ENCODE measurements around the gene PRDM13. TPM values are rescaled to one million over a fixed set of nuclear protein-coding genes. Genes with fewer than 3 reads are reported as not detected.

The PRDM13 gene
- total RNA-seq, 1 experiment from 2014 or later = 0.11 TPM

DNA sequence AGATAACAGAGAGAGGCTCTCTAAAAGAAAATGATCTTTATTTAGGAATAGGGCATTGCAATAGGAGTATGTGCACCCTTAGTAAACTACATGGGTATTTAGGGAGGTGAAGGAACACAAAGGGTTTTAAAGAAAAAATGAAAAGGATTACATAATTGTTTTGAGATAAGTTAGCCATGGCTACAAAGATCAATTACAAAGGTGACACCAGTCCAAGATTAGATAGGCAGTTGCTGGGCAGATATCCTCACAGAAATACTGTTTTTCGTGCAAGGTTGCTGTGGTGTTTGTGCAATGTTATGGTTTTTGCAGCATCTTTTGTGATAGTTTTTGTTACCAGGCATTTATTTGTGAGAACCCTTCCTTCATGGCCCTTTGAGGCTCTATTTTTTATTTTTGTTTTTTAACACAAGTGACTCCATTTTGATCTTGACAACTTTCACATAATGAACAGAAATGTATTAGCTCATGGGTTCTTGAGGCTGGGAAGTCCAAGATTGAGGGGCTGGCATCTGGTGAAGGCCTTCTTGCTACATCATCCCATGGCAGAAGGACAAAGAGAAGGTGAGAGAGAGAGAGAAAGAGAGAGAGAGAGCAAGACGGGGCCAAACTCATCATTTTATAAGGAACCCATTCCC, 32.5 kb upstream of the PRDM13 start:
- Mint-ChIP-seq H3K4me1 (no peaks in the 10 kb centered on the region), H3K9me3 (0 out of 2 replicates have a peak, but pooled peaks cover 3% of the 10 kb centered on the region), H3K27me3 (ENCODE audit: low read depth) (peaks cover 43% of the 10 kb centered on the region), H3K4me3 (no peak overlapping the region), H3K27ac (no peak overlapping the region), H3K36me3 (no peaks in the 10 kb centered on the region)
- DNase-seq (ENCODE audit: low spot score) = no peak
- TF ChIP-seq, protein P1, sequence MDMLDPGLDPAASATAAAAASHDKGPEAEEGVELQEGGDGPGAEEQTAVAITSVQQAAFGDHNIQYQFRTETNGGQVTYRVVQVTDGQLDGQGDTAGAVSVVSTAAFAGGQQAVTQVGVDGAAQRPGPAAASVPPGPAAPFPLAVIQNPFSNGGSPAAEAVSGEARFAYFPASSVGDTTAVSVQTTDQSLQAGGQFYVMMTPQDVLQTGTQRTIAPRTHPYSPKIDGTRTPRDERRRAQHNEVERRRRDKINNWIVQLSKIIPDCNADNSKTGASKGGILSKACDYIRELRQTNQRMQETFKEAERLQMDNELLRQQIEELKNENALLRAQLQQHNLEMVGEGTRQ (CRISPR knock-in tag; IDR thresholded peaks at IDR 0.05) = no peak
- no peak for TF ChIP-seq FOXK1 (CRISPR knock-in tag; IDR thresholded peaks at IDR 0.05)
- TF ChIP-seq, protein P2, sequence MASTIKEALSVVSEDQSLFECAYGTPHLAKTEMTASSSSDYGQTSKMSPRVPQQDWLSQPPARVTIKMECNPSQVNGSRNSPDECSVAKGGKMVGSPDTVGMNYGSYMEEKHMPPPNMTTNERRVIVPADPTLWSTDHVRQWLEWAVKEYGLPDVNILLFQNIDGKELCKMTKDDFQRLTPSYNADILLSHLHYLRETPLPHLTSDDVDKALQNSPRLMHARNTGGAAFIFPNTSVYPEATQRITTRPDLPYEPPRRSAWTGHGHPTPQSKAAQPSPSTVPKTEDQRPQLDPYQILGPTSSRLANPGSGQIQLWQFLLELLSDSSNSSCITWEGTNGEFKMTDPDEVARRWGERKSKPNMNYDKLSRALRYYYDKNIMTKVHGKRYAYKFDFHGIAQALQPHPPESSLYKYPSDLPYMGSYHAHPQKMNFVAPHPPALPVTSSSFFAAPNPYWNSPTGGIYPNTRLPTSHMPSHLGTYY (CRISPR knock-in tag; IDR thresholded peaks at IDR 0.05) = no peak
- TF ChIP-seq TEAD4 (CRISPR knock-in tag; IDR thresholded peaks at IDR 0.05) = no peak
- TF ChIP-seq, protein P3, sequence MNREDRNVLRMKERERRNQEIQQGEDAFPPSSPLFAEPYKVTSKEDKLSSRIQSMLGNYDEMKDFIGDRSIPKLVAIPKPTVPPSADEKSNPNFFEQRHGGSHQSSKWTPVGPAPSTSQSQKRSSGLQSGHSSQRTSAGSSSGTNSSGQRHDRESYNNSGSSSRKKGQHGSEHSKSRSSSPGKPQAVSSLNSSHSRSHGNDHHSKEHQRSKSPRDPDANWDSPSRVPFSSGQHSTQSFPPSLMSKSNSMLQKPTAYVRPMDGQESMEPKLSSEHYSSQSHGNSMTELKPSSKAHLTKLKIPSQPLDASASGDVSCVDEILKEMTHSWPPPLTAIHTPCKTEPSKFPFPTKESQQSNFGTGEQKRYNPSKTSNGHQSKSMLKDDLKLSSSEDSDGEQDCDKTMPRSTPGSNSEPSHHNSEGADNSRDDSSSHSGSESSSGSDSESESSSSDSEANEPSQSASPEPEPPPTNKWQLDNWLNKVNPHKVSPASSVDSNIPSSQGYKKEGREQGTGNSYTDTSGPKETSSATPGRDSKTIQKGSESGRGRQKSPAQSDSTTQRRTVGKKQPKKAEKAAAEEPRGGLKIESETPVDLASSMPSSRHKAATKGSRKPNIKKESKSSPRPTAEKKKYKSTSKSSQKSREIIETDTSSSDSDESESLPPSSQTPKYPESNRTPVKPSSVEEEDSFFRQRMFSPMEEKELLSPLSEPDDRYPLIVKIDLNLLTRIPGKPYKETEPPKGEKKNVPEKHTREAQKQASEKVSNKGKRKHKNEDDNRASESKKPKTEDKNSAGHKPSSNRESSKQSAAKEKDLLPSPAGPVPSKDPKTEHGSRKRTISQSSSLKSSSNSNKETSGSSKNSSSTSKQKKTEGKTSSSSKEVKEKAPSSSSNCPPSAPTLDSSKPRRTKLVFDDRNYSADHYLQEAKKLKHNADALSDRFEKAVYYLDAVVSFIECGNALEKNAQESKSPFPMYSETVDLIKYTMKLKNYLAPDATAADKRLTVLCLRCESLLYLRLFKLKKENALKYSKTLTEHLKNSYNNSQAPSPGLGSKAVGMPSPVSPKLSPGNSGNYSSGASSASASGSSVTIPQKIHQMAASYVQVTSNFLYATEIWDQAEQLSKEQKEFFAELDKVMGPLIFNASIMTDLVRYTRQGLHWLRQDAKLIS (CRISPR knock-in tag; IDR thresholded peaks at IDR 0.05; ENCODE audit: borderline replicate concordance) = no peak
- TF ChIP-seq TP53 (CRISPR knock-in tag; IDR thresholded peaks at IDR 0.05) = no peak
- TF ChIP-seq, protein P4, sequence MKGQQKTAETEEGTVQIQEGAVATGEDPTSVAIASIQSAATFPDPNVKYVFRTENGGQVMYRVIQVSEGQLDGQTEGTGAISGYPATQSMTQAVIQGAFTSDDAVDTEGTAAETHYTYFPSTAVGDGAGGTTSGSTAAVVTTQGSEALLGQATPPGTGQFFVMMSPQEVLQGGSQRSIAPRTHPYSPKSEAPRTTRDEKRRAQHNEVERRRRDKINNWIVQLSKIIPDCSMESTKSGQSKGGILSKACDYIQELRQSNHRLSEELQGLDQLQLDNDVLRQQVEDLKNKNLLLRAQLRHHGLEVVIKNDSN (CRISPR knock-in tag; IDR thresholded peaks at IDR 0.05) = no peak
- TF ChIP-seq IRF2 (CRISPR knock-in tag; IDR thresholded peaks at IDR 0.05; ENCODE audit: borderline replicate concordance, low read depth) = no peak
- TF ChIP-seq, protein P5, sequence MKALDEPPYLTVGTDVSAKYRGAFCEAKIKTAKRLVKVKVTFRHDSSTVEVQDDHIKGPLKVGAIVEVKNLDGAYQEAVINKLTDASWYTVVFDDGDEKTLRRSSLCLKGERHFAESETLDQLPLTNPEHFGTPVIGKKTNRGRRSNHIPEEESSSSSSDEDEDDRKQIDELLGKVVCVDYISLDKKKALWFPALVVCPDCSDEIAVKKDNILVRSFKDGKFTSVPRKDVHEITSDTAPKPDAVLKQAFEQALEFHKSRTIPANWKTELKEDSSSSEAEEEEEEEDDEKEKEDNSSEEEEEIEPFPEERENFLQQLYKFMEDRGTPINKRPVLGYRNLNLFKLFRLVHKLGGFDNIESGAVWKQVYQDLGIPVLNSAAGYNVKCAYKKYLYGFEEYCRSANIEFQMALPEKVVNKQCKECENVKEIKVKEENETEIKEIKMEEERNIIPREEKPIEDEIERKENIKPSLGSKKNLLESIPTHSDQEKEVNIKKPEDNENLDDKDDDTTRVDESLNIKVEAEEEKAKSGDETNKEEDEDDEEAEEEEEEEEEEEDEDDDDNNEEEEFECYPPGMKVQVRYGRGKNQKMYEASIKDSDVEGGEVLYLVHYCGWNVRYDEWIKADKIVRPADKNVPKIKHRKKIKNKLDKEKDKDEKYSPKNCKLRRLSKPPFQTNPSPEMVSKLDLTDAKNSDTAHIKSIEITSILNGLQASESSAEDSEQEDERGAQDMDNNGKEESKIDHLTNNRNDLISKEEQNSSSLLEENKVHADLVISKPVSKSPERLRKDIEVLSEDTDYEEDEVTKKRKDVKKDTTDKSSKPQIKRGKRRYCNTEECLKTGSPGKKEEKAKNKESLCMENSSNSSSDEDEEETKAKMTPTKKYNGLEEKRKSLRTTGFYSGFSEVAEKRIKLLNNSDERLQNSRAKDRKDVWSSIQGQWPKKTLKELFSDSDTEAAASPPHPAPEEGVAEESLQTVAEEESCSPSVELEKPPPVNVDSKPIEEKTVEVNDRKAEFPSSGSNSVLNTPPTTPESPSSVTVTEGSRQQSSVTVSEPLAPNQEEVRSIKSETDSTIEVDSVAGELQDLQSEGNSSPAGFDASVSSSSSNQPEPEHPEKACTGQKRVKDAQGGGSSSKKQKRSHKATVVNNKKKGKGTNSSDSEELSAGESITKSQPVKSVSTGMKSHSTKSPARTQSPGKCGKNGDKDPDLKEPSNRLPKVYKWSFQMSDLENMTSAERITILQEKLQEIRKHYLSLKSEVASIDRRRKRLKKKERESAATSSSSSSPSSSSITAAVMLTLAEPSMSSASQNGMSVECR (CRISPR knock-in tag; IDR thresholded peaks at IDR 0.05; ENCODE audit: borderline replicate concordance) = no peak
- no peak for TF ChIP-seq SMAD3 (CRISPR knock-in tag; IDR thresholded peaks at IDR 0.05; ENCODE audit: borderline replicate concordance)
- TF ChIP-seq, protein P6, sequence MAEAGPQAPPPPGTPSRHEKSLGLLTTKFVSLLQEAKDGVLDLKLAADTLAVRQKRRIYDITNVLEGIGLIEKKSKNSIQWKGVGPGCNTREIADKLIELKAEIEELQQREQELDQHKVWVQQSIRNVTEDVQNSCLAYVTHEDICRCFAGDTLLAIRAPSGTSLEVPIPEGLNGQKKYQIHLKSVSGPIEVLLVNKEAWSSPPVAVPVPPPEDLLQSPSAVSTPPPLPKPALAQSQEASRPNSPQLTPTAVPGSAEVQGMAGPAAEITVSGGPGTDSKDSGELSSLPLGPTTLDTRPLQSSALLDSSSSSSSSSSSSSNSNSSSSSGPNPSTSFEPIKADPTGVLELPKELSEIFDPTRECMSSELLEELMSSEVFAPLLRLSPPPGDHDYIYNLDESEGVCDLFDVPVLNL (CRISPR knock-in tag; IDR thresholded peaks at IDR 0.05; ENCODE audit: borderline replicate concordance, low read depth) = no peak
- no peak for TF ChIP-seq NR1H2 (CRISPR knock-in tag; IDR thresholded peaks at IDR 0.05)
- TF ChIP-seq FOXJ3 (CRISPR knock-in tag; IDR thresholded peaks at IDR 0.05; ENCODE audit: borderline replicate concordance) = no peak
- no peak for TF ChIP-seq JAZF1 (CRISPR knock-in tag; IDR thresholded peaks at IDR 0.05)
- no peak for TF ChIP-seq ZNF263 (CRISPR knock-in tag; IDR thresholded peaks at IDR 0.05; ENCODE audit: low read depth)
- TF ChIP-seq NR3C1 (CRISPR knock-in tag; conservative IDR thresholded peaks at IDR 0.05; ENCODE audit: low read depth) = no peak
- TF ChIP-seq ZNF121 (CRISPR knock-in tag; IDR thresholded peaks at IDR 0.05) = no peak
- ATAC-seq = no peak
- ChIA-PET CTCF (no interaction called here), POLR2A (no interaction called here)

Data from WTC11 (cell line).